Activated B cell treated with CpG ODN at 0.5 μM for 24 hours (primary cell): Measurements from ENCODE around the gene ABHD17C. TPM values are rescaled to one million over a fixed set of nuclear protein-coding genes. Genes with fewer than 3 reads are reported as not detected.
A peak's percentile ranks its signal among the peaks of the same experiment; 100 is the strongest.

Experiments
- ATAC-seq: fragments of 200-7000 bp; cut with Tn5 transposase; one replicate; pipeline ENCODE4 v1.10.0; 2021; ENCODE audit warnings: low read depth, mild to moderate bottlenecking, moderate library complexity
- CTCF ChIA-PET: fragments of 350-600 bp; sonication (Branson Sonifier 250); formaldehyde crosslinking; loops from one replicate; lab custom pipeline; 2021; ENCODE audit warnings: antibody characterized with exemption; lab: Charles Lee
- POLR2A ChIA-PET: fragments of 350-600 bp; sonication (Branson Sonifier 250); formaldehyde crosslinking; loops from one replicate; lab custom pipeline; 2021; ENCODE audit warnings: antibody characterized with exemption; lab: Charles Lee
- DNase-seq: peaks from one replicate; pipeline ENCODE4 v3.0.0; 2022
- H3K27ac Mint-ChIP-seq: one replicate; pipeline ENCODE4 v1.8.0; 2020; ENCODE audit warnings: mixed read lengths
- H3K27me3 Mint-ChIP-seq: one replicate; pipeline ENCODE4 v1.8.0; 2021; ENCODE audit warnings: mixed read lengths
- H3K36me3 Mint-ChIP-seq: one replicate; pipeline ENCODE4 v1.8.0; 2021; ENCODE audit warnings: low read depth, mixed read lengths
- H3K4me1 Mint-ChIP-seq: one replicate; pipeline ENCODE4 v1.8.0; 2021; ENCODE audit warnings: mixed read lengths
- H3K4me3 Mint-ChIP-seq: one replicate; pipeline ENCODE4 v1.8.0; 2020; ENCODE audit warnings: mild to moderate bottlenecking, mixed read lengths
- H3K9me3 Mint-ChIP-seq: one replicate; pipeline ENCODE4 v1.8.0; 2020; ENCODE audit warnings: mixed read lengths
- CTCF ChIP-seq: fragments of 200-600 bp; IDR thresholded peaks from one replicate; pipeline ENCODE4 v1.8.0; 2022; ENCODE audit warnings: antibody characterized with exemption, mild to moderate bottlenecking
- intact Hi-C: fragments of 100-400 bp; cut with micrococcal nuclease; formaldehyde crosslinking; loops from one replicate; pipeline ENCODE4 v1.15.1; 2024
- total RNA-seq: library from RNA; stranded (reverse); gene quantifications from 2 replicates; pipeline ENCODE4 v1.2.3, GENCODE V29; 2022

ABHD17C gene
- total RNA-seq, 1 donor from 2014 or later = 2.4 TPM

GRCh38 chr15:80695911-80696661 lies 976 bp downstream of the ABHD17C start:
- intact Hi-C loops = loop anchor here (10.0 kb wide), 3 partner anchors 289 to 1381 kb away; partner anchors contain the start of genes MESD and TMED3
- Mint-ChIP-seq H3K36me3 (no peaks in the 10 kb centered on the region), H3K27me3 (peaks cover 5% of the 10 kb centered on the region), H3K4me1 (peaks cover 16% of the 10 kb centered on the region), H3K27ac (no peak overlapping the region), H3K4me3 (peak overlapping the region; percentile 87), H3K9me3 (no peaks in the 10 kb centered on the region)
- DNase-seq (peak; percentile 41), ATAC-seq (no peak)
- no peak for TF ChIP-seq CTCF
- ChIA-PET CTCF (no interaction called here), POLR2A (no interaction called here)

GRCh38 chr15:80697075-80697685 lies 2.1 kb downstream of the ABHD17C start:
- intact Hi-C loops = loop anchor here (10.0 kb wide), 3 partner anchors 288 to 1382 kb away; partner anchors contain the start of genes MESD and TMED3
- ChIA-PET CTCF (no interaction called here), POLR2A (interaction anchor here (0.7 kb wide), 1 partner anchor 1383 kb away, joined by 4 read pairs; no protein-coding TSS in a partner anchor)
- Mint-ChIP-seq H3K27me3 (peaks cover 5% of the 10 kb centered on the region), H3K36me3 (no peaks in the 10 kb centered on the region), H3K4me3 (peak overlapping the region; percentile 87), H3K9me3 (no peaks in the 10 kb centered on the region), H3K27ac (no peak overlapping the region), H3K4me1 (peaks cover 16% of the 10 kb centered on the region)
- ATAC-seq (no peak), DNase-seq (no peak)
- TF ChIP-seq CTCF = no peak

- H3K27me3 Mint-ChIP-seq = peaks cover 5% of the 10 kb centered on the region
- no peaks in the 10 kb centered on the region for H3K9me3 Mint-ChIP-seq
- H3K36me3 Mint-ChIP-seq = no peaks in the 10 kb centered on the region
- ChIA-PET POLR2A (no interaction called here), CTCF (no interaction called here)
- DNase-seq (no peak), ATAC-seq (no peak)
- intact Hi-C loops = loop anchor here (10.0 kb wide), 3 partner anchors 286 to 1384 kb away; partner anchors contain the start of genes MESD and TMED3
- no peak overlapping the region for H3K4me3 Mint-ChIP-seq
- TF ChIP-seq CTCF = no peak
- H3K27ac Mint-ChIP-seq = no peak overlapping the region
- peaks cover 16% of the 10 kb centered on the region for H3K4me1 Mint-ChIP-seq
These were observed 3.6 kb downstream of the ABHD17C start for GRCh38 chr15:80698676-80699075.

- H3K27me3 Mint-ChIP-seq = peaks cover 5% of the 10 kb centered on the region
- ChIA-PET CTCF (no interaction called here), POLR2A (no interaction called here)
These were observed 4.9 kb downstream of the ABHD17C start for GRCh38 chr15:80699981-80700380.

More at GRCh38 chr15:80699981-80700380, 4.9 kb downstream of the ABHD17C start:
- Mint-ChIP-seq H3K9me3 (no peaks in the 10 kb centered on the region), H3K36me3 (no peaks in the 10 kb centered on the region), H3K4me3 (no peak overlapping the region), H3K27ac (no peak overlapping the region), H3K4me1 (peaks cover 9% of the 10 kb centered on the region)
- no peak for ATAC-seq
- DNase-seq = no peak
- no peak for TF ChIP-seq CTCF
- intact Hi-C loops = loop anchor here (10.0 kb wide), 3 partner anchors 285 to 1385 kb away; partner anchors contain the start of genes MESD and TMED3
